ENCODE results near the gene GYS1.

DNA sequence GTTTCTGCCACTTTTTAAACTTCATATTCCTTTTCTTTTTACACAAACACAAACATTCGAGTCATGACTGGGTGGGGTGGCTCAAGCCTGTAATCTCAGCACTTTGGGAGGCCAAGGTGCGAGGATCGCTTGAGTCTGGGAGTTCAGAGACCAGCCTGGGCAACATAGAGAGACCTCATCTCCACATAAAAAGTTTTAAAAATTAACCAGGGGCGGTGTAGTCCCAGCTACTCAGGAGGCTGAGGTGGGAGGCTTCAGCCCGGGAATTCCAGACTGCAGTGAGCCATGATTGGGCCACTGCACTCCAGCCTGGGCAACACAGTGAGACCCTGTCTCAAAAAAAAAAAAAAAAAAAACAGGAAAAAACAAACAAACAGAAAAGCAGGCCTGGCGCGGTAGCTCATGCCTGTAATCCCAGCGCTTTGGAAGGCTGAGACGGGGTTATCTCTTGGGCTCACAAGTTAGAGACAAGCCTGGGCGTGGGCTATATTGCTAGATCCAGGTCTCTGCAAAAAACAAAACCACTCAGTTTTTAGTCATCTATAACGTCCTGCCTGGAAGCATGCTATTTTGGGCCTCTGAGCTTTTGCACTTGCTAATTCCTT is 39.0 kb downstream of the GYS1 start:
- TF ChIP-seq CTCF (IDR thresholded peaks at IDR 0.05) (no peak), POLR2A (IDR thresholded peaks at IDR 0.05) (no peak)

Data from tibial nerve (tissue), 3 donors.